K562 (cell line): ENCODE measurements around the gene LY6G6C. TPM values are rescaled to one million over a fixed set of nuclear protein-coding genes. Genes with fewer than 3 reads are reported as not detected.

Source experiments
- BRCA1 ChIP-seq, 2 experiments: fragments of 450-650 bp in 1 of 2; sonication (generic) in 1 of 2; formaldehyde crosslinking in 1 of 2; IDR thresholded peaks; 2 replicates each; pipeline versions ENCODE4 v1.5.0 to v1.6.1; 2017 to 2020; ENCODE audit warnings: mild to moderate bottlenecking in 1 of 2, missing genetic modification reagents in 1 of 2
- CXXC5 ChIP-seq: fragments of 250-450 bp; sonication (Bioruptor Pico); IDR thresholded peaks from 2 replicates; pipeline ENCODE4 v1.8.0; 2022; ENCODE audit warnings: inconsistent platforms, mild to moderate bottlenecking, moderate library complexity
- FOXA1 ChIP-seq: fragments of 450-650 bp; IDR thresholded peaks from 2 replicates; pipeline ENCODE4 v1.6.1; 2016; ENCODE audit warnings: mild to moderate bottlenecking, borderline replicate concordance
- IRF2 ChIP-seq: sonication (generic); formaldehyde crosslinking; IDR thresholded peaks from 2 replicates; pipeline ENCODE4 v1.8.1; 2022; ENCODE audit warnings: mild to moderate bottlenecking, missing genetic modification reagents
- KDM1A ChIP-seq, 2 experiments: fragments of 450-650 bp; IDR thresholded peaks; 2 replicates each; pipeline ENCODE4 v1.6.1; 2016; ENCODE audit warnings: mild to moderate bottlenecking in 2 of 2
- MCM2 ChIP-seq: fragments of 450-650 bp; IDR thresholded peaks from 2 replicates; pipeline ENCODE4 v1.6.1; 2017; ENCODE audit warnings: low read depth, mild to moderate bottlenecking
- MECOM ChIP-seq: fragments of 250-450 bp; sonication (Bioruptor Pico); IDR thresholded peaks from 2 replicates; pipeline ENCODE4 v1.8.0; 2022; ENCODE audit warnings: inconsistent platforms
- MEF2A ChIP-seq: IDR thresholded peaks from 2 replicates; pipeline ENCODE4 v1.6.1; 2011; ENCODE audit warnings: low read depth, mild to moderate bottlenecking, low read length, moderate library complexity; ENCODE audit not compliant: control insufficient read depth
- MTA1 ChIP-seq: fragments of 450-650 bp; IDR thresholded peaks from 2 replicates; pipeline ENCODE4 v1.6.1; 2017; ENCODE audit warnings: borderline replicate concordance
- MYBL2 ChIP-seq, 2 experiments: fragments of 450-650 bp in 1 of 2; sonication (generic) in 1 of 2; formaldehyde crosslinking in 1 of 2; IDR thresholded peaks; 2 replicates each; pipeline versions ENCODE4 v1.6.1 to v1.8.1; 2017 to 2022; ENCODE audit warnings: borderline replicate concordance in 1 of 2, inconsistent platforms in 1 of 2, low read depth in 1 of 2, mild to moderate bottlenecking in 1 of 2, missing genetic modification reagents in 1 of 2, moderate library complexity in 1 of 2
- MYC ChIP-seq, 2 experiments: fragments of 250-450 bp in 1 of 2; sonication (Bioruptor Pico) in 1 of 2; IDR thresholded peaks; 2 replicates each; pipeline versions ENCODE4 v1.5.1 to v1.6.1; 2012 to 2021; ENCODE audit warnings: low read depth in 2 of 2, borderline replicate concordance in 1 of 2, improper control_type of control experiment in 1 of 2, low read length in 1 of 2, mild to moderate bottlenecking in 1 of 2, moderate library complexity in 1 of 2
- RAD21 ChIP-seq, 2 experiments: fragments of 250-450 bp in 1 of 2; fragments of 450-650 bp in 1 of 2; sonication (Bioruptor Pico) in 1 of 2; formaldehyde crosslinking in 1 of 2; IDR thresholded peaks in 1 of 2; conservative IDR thresholded peaks in 1 of 2; 2 replicates each; pipeline versions ENCODE4 v1.4.0 to v1.8.0; 2020 to 2022; ENCODE audit warnings: mild to moderate bottlenecking in 2 of 2, moderate library complexity in 1 of 2
- RBM34 ChIP-seq: fragments of 200-400 bp; formaldehyde crosslinking; IDR thresholded peaks from 2 replicates; pipeline ENCODE4 v1.6.1; 2018; ENCODE audit warnings: low read length, borderline replicate concordance; ENCODE audit not compliant: insufficient read depth
- SIN3A ChIP-seq, 2 experiments: fragments of 150-350 bp in 1 of 2; IDR thresholded peaks; 2 replicates each; pipeline ENCODE4 v1.6.1; 2011 to 2016; ENCODE audit warnings: borderline replicate concordance in 2 of 2, low read depth in 2 of 2, low read length in 2 of 2, mild to moderate bottlenecking in 2 of 2, moderate library complexity in 2 of 2; ENCODE audit not compliant: control insufficient read depth in 1 of 2
- SMAD3 ChIP-seq: fragments of 450-650 bp; formaldehyde crosslinking; conservative IDR thresholded peaks from 2 replicates; pipeline ENCODE4 v1.4.0; 2020; ENCODE audit warnings: mild to moderate bottlenecking
- SREBF2 ChIP-seq: sonication (generic); formaldehyde crosslinking; IDR thresholded peaks from 2 replicates; pipeline ENCODE4 v1.4.0; 2020; ENCODE audit warnings: mild to moderate bottlenecking, missing genetic modification reagents
- SRF ChIP-seq, 2 experiments: fragments of 250-450, 450-650 bp in 1 of 2; sonication (Bioruptor Pico) in 1 of 2; sonication (generic) in 1 of 2; formaldehyde crosslinking; IDR thresholded peaks; 2 replicates each; pipeline versions ENCODE4 v1.5.0 to v1.5.1; 2020 to 2022; ENCODE audit warnings: mild to moderate bottlenecking in 1 of 2, missing genetic modification reagents in 1 of 2
- ZNF184 ChIP-seq: sonication (generic); formaldehyde crosslinking; IDR thresholded peaks from 2 replicates; pipeline ENCODE4 v1.5.0; 2020; ENCODE audit warnings: missing genetic modification reagents
- ZNF311 ChIP-seq: fragments of 250-450 bp; sonication (Bioruptor Pico); IDR thresholded peaks from 2 replicates; pipeline ENCODE4 v1.4.0; 2020; ENCODE audit warnings: mild to moderate bottlenecking, moderate library complexity
- ZNF644 ChIP-seq: fragments of 200-800 bp; sonication (Bioruptor generic); IDR thresholded peaks from 2 replicates; pipeline ENCODE4 v1.6.1; 2016; ENCODE audit warnings: low read depth, missing genetic modification characterization, missing compliant biosample characterization
- ZSCAN32 ChIP-seq: fragments of 450-650 bp; formaldehyde crosslinking; IDR thresholded peaks from 2 replicates; pipeline ENCODE4 v1.4.0; 2020; ENCODE audit warnings: mild to moderate bottlenecking, moderate library complexity
- polyA plus RNA-seq, 8 experiments: library from polyadenylated mRNA; depleted of rRNA in 4 of 8; stranded (reverse) in 5 of 8; unstranded in 3 of 8; fragments of >200 nt; fragmentation: Nextera tagmentation in 2 of 8; fragmentation: Illumina TruSeq in 1 of 8; extraction: Ambion mirVana in 2 of 8; extraction: Trizol in 1 of 8; gene quantifications; 2 replicates each; pipeline versions ENCODE4 v1.2.1 to v1.2.3, GENCODE V29; 2011 to 2014; ENCODE audit warnings: inconsistent platforms in 1 of 8, missing spikeins in 1 of 8
- total RNA-seq, 7 experiments: library from RNA; depleted of rRNA in 6 of 7; stranded (reverse); fragments of >200 nt in 6 of 7; fragmentation: Illumina TruSeq in 2 of 7; extraction: Trizol in 2 of 7; gene quantifications; 2 replicates each; pipeline versions ENCODE4 v1.2.1 to v1.2.3, GENCODE V29; 2011 to 2021; ENCODE audit warnings: low replicate concordance in 1 of 7
- TF ChIP-seq, protein P1 (sequence below): sonication (generic); formaldehyde crosslinking; IDR thresholded peaks from 2 replicates; pipeline ENCODE4 v1.9.0; 2022; ENCODE audit warnings: mild to moderate bottlenecking, missing genetic modification reagents
- TF ChIP-seq, protein P2 (sequence below): fragments of 250-450 bp; sonication (Bioruptor Pico); IDR thresholded peaks from 2 replicates; pipeline ENCODE4 v1.8.0; 2022; ENCODE audit warnings: inconsistent platforms

Gene LY6G6C
- total and polyA plus RNA-seq, 9 of the 15 experiments (the other 6 are each of a cell fraction or from before 2014, with no cell fraction given), result 0.06 to 0.20 TPM; not detected in 7

DNA sequence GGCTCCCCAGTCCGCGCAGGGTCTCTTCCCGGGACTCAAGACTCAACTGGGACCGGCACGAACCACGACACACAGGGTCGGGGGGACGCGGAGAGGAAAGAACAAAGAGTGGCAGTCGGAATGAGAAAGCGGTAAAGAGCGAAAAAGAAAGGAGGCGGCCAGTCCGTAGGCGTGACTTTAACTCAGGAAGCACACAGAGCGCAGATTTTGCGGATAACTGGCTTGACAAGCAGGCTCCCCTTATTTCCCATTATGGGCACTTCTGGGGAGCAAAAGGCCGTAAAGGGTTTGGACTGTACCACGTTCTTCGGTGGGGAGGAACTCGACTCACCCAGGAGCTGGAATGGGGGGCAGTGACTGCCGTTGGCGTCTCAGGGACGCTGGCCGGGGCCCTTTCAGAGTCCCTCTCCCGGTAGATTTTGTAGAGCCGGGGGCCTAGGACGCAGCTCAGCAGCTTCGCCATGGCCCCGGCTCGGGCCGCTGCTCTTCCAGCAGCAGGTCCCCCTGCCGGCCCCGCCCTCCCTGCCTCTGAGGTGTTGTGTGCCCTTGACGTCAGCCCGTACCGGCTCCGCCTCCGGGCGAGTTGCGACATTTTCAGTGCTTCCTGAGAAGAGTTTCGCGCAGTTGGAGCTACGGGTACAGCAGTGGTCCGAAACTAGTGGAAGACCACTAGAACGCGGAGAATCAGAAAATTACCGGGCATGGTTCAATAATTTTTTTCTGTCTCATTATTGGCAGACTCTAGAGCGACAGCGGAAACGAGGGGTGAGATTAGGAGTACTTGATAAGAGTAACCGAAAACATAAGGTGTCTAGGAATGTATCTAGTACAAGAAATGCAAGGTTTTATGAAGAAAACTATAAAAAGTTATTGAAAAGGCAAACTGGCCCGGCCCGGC, 18.5 kb downstream of the LY6G6C start, which contains the start of gene ABHD16A (continued):
- TF ChIP-seq ZNF311 (CRISPR knock-in tag) (no peak), MECOM (CRISPR knock-in tag) (no peak), MTA1 (peak; percentile 71), RAD21 (CRISPR knock-in tag; conservative IDR thresholded peaks at IDR 0.05 in 1 of 2, IDR thresholded peaks at IDR 0.05 in 1 of 2) (peak in 1 of 2 experiments; percentile 21; a peak in 1 of 4 replicates), MYBL2 (IDR thresholded peaks at IDR 0.05; ENCODE audit: low read depth) (no peak), MYBL2 (CRISPR knock-in tag; IDR thresholded peaks at IDR 0.05; ENCODE audit: borderline replicate concordance) (no peak), MYC (IDR thresholded peaks at IDR 0.05; ENCODE audit: low read depth, low read length) (peak; percentile 83), MYC (CRISPR knock-in tag; IDR thresholded peaks at IDR 0.05; ENCODE audit: borderline replicate concordance, low read depth) (peak; percentile 83; the same call in 1 of the 2 replicates), MCM2 (no peak), KDM1A (IDR thresholded peaks at IDR 0.05) (no peak), CXXC5 (CRISPR knock-in tag) (peak; percentile 88), FOXA1 (no peak), MEF2A (0 out of 2 replicates have a peak, but pooled peaks have one; percentile 16), SMAD3 (peak; percentile 8; the same call in 1 of the 2 replicates), ZNF184 (no peak), RBM34 (no peak), SIN3A (IDR thresholded peaks at IDR 0.05; ENCODE audit: borderline replicate concordance in 2 of 2, control insufficient read depth in 1 of 2, low read depth in 2 of 2, low read length in 2 of 2) (peak; percentile 71 to 95), ZNF644 (tag) (0 out of 2 replicates have a peak, but pooled peaks have one; percentile 40), SRF (CRISPR knock-in tag; IDR thresholded peaks at IDR 0.05) (peak; percentile 25 to 94; a peak in 3 of 4 replicates), ZSCAN32 (CRISPR knock-in tag) (peak; percentile 78), SREBF2 (CRISPR knock-in tag) (peak; percentile 96), IRF2 (CRISPR knock-in tag) (no peak), BRCA1 (IDR thresholded peaks at IDR 0.05) (no peak), BRCA1 (CRISPR knock-in tag; IDR thresholded peaks at IDR 0.05) (no peak)
- TF ChIP-seq, protein P1, sequence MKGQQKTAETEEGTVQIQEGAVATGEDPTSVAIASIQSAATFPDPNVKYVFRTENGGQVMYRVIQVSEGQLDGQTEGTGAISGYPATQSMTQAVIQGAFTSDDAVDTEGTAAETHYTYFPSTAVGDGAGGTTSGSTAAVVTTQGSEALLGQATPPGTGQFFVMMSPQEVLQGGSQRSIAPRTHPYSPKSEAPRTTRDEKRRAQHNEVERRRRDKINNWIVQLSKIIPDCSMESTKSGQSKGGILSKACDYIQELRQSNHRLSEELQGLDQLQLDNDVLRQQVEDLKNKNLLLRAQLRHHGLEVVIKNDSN (CRISPR knock-in tag), result no peak; the same call in 1 of the 2 replicates
- TF ChIP-seq, protein P2, sequence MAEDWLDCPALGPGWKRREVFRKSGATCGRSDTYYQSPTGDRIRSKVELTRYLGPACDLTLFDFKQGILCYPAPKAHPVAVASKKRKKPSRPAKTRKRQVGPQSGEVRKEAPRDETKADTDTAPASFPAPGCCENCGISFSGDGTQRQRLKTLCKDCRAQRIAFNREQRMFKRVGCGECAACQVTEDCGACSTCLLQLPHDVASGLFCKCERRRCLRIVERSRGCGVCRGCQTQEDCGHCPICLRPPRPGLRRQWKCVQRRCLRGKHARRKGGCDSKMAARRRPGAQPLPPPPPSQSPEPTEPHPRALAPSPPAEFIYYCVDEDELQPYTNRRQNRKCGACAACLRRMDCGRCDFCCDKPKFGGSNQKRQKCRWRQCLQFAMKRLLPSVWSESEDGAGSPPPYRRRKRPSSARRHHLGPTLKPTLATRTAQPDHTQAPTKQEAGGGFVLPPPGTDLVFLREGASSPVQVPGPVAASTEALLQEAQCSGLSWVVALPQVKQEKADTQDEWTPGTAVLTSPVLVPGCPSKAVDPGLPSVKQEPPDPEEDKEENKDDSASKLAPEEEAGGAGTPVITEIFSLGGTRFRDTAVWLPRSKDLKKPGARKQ (CRISPR knock-in tag), result no peak
